Choroid plexus epithelial cell (primary cell): Measurements from ENCODE around the gene MPPED2.

Experiments used
- DNase-seq: peaks from one replicate; pipeline ENCODE4 v3.0.0-alpha.2; 2010; ENCODE audit warnings: low read depth
- H3K4me3 ChIP-seq: 2 replicates; pipeline ENCODE4 v1.5.1; 2011; ENCODE audit warnings: low read depth, mild to moderate bottlenecking, control low read depth, low read length, moderate library complexity
- TF ChIP-seq, protein P1 (sequence below): conservative IDR thresholded peaks from 2 replicates; pipeline ENCODE4 v1.5.1; 2011; ENCODE audit warnings: low read depth, mild to moderate bottlenecking, control low read depth, inconsistent platforms, low read length, moderate library complexity

MPPED2 gene

DNA sequence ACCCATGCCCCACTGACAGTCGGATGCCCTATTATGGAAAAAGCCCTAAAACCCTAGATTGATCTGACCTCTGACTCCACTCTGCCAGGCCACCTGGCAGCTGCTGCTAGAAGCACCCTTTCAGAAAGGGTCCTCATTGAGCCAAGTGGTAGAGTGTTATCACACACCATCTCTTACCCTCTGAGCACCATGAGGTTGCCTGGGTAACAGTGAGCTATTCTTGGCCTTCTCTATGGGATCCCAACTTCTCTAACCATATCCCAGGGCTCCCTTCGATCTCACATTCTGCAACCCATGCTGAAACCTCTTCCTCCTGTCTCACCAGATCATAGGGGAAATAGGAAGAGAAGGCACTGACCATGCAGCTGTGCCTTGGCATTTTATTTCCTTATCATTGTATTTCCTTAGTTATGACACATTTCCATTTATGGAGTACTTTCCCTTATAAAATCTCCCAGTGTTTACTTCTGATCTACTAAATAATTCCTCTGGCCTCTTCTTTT lies 52.7 kb downstream of the MPPED2 start:
- no peak for DNase-seq
- no peak overlapping the region for H3K4me3 ChIP-seq
- TF ChIP-seq, protein P1, sequence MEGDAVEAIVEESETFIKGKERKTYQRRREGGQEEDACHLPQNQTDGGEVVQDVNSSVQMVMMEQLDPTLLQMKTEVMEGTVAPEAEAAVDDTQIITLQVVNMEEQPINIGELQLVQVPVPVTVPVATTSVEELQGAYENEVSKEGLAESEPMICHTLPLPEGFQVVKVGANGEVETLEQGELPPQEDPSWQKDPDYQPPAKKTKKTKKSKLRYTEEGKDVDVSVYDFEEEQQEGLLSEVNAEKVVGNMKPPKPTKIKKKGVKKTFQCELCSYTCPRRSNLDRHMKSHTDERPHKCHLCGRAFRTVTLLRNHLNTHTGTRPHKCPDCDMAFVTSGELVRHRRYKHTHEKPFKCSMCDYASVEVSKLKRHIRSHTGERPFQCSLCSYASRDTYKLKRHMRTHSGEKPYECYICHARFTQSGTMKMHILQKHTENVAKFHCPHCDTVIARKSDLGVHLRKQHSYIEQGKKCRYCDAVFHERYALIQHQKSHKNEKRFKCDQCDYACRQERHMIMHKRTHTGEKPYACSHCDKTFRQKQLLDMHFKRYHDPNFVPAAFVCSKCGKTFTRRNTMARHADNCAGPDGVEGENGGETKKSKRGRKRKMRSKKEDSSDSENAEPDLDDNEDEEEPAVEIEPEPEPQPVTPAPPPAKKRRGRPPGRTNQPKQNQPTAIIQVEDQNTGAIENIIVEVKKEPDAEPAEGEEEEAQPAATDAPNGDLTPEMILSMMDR: no peak

DNA sequence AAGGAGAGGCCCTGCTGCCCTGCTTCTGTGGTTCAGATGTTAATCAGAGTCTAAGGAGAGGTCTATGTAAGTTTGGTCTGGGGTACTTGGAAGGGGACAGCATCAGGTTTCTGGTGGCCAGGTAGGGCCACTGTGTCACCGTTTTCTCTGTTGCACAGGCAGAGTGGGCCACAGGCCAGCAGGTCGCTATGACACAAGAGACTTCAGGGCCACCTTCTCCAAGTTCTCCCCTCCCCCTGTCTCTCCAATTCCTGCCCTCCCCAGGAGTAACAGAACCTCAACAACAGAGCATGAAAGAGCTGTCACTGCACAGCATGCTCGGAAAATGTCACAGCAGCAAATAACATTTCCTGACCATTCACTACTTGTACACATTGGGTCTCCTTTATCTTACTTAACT lies 58.6 kb downstream of the MPPED2 start:
- TF ChIP-seq, protein P1: no peak
- no peak for DNase-seq

DNA sequence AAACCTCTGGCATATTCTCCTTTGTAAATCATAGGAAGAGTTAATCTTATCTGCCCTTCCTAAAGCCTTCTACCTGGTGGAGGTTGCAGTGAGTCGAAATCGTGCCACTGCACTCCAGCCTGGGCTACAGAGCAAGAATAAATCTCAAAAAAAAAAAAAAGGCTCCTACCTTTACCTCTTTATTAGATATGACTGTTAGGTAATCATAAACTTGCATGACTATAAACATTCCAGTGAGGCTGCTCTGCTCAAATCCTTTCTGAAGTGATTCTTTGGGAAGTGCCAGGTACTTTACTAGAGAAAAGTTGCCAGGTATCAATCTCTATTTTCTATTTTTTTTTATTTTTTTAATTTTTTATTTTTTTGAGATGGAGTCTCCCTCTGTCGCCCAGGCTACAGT lies 59.6 kb downstream of the MPPED2 start:
- TF ChIP-seq, protein P1: no peak
- no peak overlapping the region for H3K4me3 ChIP-seq
- DNase-seq: no peak

More for the DNA sequence above, 58.6 kb downstream of the MPPED2 start:
- no peak overlapping the region for H3K4me3 ChIP-seq

DNA sequence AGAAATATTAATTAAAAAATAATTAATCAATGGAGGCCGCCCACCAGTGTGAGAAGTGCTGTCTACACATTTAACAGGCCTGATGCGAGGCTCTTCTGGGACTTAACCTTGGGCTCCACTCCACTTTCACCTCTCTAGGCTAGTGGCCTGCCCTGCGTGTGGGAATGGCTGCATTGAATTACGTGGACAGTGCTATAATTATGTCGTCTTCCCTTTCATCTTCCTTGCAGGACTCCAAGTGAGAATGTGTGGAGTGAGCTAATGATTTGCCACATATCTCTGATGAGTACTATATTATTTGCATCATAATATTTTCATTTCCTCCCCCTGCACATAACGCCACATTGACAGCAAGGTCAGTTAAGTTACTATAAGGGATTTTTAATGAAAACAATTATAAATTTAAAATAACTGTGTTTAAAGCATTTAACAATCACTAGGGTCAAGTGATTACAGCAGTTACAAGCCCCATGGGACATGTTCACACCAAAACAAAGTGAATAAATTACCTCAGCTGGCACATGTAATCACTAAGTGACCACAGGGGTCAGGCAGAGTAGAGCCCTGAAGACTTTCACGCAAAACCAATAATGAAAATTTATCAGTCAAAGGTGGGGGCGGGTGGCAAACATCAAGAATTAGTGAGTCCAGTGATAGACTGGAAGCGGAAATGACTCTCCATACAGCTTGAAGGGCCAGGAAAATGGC lies 63.5 kb downstream of the MPPED2 start:
- no peak for DNase-seq
- no peak overlapping the region for H3K4me3 ChIP-seq
- TF ChIP-seq, protein P1: no peak

DNA sequence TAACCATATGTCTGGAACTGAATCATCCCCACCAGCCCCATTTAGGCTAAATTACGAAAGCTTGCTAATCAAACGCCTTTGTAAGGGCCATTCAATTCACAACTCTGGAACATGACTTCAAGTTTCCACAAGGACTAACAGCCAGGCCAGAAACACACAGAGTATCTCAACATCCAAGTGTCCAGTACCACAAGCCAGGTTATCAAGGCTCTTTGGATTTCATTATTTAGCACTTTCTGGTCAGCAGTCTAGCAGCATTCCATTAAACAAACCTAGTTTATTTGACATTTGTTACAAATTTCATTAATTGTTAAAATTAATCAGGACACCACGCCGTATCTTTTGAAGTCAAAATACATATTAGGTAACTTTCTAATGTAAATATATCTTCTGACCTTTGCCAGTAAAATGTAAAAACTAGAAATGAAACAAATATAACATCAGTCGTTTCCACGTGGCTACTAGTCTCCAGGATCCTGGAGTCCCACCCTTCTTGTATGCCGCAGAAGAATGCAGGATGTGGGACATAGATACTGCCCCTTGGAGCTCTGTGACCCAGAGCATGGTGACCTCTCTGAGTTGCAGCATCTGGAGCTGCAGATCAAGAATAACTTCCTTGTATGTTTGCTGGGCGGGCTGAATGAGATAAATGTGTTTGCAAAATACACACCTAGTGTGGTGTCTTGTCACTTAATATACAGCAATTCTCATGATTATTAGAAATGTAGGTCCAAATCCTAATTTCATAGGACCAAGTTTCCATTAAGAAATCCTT lies 64.7 kb downstream of the MPPED2 start:
- H3K4me3 ChIP-seq: no peak overlapping the region
- peak; percentile 8 for DNase-seq
- TF ChIP-seq, protein P1: no peak

DNA sequence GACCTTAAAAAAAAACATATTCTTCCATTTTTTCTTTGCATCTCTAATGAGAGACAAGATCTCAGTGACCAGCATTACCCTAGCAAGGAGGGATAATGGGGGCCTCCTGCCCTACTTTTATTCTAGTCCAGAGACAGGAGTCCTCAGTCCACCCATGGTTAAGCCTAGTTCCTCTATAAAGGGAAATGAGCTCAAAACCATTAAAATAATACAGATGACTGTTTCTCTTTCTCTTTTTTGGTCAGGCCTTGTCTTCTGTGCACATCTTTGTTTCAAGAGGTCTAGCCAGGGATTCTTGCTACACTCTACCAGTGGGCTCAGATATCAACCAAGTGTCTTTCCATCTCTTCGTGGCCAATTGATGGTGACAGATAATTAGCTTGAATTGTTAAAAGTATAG lies 73.1 kb downstream of the MPPED2 start:
- DNase-seq: no peak
- no peak overlapping the region for H3K4me3 ChIP-seq
- TF ChIP-seq, protein P1: no peak
